ENCODE measurements around the gene KLHDC10.
"Not testable (repeated sequence)": the region's sequence is repeated elsewhere in the genome, so short reads cannot be mapped to it uniquely, and the experiment has no call there.

The KLHDC10 gene, protein sequence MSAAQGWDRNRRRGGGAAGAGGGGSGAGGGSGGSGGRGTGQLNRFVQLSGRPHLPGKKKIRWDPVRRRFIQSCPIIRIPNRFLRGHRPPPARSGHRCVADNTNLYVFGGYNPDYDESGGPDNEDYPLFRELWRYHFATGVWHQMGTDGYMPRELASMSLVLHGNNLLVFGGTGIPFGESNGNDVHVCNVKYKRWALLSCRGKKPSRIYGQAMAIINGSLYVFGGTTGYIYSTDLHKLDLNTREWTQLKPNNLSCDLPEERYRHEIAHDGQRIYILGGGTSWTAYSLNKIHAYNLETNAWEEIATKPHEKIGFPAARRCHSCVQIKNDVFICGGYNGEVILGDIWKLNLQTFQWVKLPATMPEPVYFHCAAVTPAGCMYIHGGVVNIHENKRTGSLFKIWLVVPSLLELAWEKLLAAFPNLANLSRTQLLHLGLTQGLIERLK

DNA sequence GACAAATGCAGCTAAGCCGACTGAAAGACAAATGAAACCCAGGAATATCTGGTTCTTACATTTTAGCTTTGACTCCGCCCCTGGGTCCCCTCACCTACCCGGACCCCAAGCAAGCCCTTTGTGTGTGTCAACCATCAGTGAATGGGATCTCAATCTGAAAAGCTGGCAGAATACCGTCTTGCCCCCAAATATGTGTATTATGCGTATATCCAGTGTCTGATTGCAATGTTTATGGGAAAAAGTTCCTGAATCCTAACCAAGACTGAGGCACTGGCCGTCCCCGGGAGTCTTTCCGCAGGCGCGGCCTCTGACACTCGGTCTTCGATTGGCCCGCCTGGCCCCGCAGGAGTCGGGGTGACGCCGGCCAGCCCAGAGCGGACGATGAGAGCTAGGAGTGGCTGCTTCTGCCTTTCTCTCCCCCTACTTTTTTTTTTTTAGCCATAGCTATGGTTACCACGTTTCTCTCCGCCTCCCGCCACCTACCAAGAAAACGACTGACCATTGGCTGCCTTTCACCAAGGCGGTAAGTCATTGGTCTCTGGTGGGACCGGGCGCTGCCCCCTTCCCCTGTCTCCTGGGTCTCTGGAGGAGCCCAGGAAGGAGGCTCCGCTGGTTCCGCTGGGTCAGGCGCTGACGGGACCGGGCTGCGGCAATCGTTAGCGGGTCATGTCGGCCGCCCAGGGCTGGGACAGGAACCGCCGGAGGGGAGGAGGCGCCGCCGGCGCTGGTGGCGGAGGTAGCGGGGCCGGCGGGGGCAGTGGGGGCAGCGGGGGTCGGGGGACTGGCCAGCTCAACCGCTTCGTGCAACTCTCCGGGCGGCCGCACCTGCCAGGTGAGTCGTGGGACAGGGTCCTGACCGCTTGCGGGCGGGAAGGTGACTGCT, at the start of gene KLHDC10:
KLHDC10 (plus strand) TSS at position 557 of the 883 bp plus-strand sequence; CDS start at position 667, 110 bp downstream.
- DNase-seq (ENCODE audit: low read depth in 2 of 2), result peak; percentile 89 to 93

DNA sequence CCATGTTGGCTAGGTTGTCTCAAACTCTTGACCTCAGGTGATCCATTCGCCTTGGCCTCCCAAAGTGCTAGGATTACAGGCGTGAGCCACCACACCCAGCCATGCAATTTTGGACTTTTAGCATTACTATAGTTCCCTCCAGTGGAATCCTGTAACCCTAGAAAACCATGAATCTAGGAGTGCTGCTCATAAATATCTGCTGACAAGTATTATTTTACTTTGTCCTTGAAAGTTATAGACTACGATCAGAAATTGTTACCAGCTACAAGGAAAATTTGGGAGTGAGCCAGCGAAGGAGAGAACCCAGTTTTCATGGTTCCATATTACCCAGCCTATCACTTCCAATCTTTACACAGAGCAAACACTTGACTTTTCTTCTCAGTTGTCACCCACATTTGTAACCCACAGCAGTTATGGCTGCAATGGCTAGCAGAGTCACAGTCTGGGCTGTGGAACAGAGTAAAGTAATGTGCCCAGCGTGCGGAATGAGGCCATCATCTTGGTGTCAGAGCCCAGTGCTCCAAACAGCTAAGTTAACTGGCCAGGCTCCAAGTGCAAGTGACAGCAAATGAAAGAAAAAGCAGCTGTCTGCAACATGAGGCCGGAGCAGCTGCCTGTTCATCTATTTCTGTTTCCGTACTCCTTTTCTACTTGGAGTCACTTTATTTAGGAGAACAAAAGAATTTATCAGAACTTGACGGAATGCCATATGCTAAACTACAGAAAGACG, 49.1 kb upstream of the KLHDC10 start:
- DNase-seq (ENCODE audit: low read depth in 2 of 2), result no peak

DNA sequence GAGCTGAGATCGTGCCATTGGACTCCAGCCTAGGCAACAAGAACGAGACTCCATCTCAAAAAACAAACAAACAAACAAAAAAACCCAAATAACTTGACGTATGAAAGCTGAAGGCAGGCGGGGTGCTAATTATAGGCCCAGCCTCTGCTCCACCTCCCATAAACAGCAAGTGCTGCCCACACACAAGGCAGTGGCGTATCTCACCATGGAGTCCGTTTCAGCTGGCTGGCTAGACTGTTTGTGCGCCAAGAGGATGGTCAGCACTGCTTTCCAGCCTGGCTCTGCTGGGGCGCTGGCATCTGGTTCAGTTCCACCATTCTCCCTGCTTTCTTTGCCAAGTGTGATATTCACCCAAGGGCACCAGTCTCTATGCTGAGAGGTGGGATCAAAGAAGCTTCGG, 48.2 kb upstream of the KLHDC10 start:
- no peak for DNase-seq (ENCODE audit: low read depth in 2 of 2)

DNA sequence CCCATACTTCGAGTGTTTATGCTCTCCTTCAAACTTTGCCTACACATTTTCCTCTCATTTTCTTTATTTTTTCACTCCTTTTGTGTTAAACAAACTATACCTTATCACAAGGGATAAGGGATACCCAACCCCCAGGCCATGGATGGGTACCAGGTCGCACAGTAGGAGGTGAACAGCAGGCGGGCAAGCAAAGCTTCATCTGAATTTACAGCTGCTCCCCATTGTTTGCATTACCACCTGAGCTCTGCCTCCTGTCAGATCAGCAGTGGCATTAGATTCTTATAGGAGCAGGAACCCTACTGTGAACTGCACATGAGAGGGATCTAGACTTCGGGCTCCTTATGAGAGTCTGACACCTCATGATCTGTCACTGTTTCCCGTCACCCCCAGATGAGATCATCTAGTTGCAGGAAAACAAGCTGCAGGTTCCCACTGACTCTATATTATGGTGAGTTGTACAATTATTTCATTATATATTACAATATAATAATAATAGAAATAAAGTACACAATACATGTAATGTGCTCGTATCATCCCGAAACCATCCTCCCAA, 47.6 kb upstream of the KLHDC10 start:
- DNase-seq (ENCODE audit: low read depth in 2 of 2), result no peak

DNA sequence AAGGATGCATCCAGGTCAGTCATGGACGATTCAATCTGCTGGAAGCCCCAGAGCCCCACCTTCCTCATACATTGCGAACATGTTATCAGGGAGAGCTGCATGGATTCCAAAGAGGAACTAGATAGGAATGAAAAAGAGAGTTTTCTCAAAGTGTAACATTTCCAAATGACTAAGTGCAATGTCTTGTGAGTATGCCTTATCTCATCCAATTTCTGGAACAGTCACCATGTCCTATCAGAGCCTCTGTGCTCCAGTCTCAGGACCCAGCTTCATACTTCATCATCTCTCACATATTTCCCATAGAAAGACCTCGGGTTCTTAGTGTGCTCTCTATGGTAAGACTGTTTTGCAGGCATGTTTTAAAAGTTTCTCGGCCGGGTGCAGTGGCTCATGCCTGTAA, 45.9 kb upstream of the KLHDC10 start:
- no peak for DNase-seq (ENCODE audit: low read depth in 2 of 2)

DNA sequence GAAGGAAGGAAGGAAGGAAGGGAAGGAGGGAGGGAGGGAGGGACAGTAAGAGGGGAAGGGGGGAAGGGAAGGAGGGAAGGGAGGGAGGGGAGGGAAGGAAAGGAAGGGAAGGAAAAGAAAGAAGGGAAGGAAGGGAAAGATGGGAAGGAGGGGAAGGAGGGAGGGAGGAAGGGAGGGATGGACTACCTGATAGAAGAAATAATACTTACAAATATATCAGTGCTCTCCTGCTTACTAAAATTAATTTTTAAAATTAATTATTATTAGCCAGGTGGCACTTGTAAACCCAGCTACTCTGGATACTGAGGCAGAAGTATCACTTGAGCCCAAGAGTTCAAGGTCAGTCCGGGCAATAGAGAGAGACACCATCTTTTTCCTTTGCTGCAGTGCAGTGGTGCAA, 37.6 kb upstream of the KLHDC10 start:
- no peak for DNase-seq (ENCODE audit: low read depth in 2 of 2)

DNA sequence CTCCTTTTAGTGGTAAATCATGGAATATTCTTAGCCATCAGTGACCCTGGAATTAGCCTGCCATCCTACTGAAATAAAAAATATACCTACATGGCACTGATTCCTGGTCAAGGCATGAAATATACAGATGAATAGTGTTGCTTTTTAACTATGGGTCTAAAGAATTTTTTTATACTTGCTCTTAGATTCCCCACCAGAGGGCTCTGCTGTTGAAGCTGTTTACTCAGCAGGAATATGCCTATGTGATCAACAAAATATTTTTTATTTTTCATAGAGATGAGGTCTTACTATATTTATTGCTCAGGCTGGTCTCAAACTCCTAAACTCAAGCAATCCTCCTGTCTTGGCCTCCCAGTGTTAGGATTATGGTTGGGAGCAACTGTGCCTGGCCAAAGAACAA, 32.6 kb upstream of the KLHDC10 start:
- no peak for DNase-seq (ENCODE audit: low read depth in 2 of 2)

DNA sequence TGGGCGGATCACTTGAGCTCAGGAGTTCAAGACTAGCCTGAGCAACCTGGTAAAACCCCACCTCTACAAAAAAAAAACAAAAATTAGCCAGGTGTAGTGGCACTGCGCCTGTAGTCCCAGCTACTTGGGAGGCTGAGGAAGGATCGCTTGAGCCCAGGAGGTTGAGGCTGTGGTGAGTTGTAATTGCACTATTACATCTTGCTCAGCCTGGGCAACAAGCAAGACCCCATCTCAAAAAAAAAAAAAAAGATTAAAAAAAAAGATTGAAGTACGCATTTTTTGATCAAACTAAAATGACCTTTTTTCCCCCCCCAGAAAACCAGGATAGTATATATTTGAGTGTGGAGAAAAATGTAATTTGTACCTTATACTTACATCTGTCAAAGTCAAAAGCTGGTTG, 29.8 kb upstream of the KLHDC10 start:
- no peak for DNase-seq (ENCODE audit: low read depth in 2 of 2)

DNA sequence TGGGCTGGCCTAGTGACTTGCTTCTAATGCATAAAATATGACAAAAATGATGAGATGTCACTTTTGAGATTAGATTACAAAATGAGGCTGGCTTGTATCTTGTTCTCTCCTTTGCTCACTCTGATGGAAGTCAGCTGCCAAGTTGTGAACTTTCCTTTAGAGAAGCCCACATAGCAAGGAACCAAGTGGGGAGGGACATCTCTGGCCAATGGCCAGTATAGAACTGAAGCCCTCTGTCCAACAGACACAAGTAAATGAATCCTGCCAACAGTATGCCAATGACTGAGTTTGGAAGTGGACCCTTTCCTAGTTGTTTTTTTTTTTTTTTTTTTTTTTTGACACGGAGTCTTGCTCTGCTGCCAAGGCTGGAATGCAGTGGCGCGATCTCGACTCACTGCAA, 22.5 kb upstream of the KLHDC10 start:
- DNase-seq (ENCODE audit: low read depth in 2 of 2), result no peak

DNA sequence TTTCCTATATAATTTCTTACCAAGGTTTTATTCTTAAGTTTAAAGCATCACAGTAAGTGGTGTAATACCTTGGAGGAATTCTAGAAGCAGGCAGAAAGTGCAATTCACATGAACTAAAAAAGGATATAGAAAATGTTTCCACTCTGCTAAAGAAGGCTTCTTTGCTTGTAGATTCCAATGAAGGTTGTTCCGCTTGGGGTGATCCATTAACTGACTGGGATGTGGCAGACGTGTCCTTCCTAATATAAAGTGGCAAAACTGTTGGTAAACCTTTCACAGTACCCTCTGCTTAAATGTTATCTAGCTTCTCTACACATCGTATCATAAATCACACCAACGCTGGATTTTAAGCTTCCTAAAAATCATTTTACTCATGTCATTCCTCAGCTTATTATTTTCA, 21.4 kb upstream of the KLHDC10 start:
- no peak for DNase-seq (ENCODE audit: low read depth in 2 of 2)

DNA sequence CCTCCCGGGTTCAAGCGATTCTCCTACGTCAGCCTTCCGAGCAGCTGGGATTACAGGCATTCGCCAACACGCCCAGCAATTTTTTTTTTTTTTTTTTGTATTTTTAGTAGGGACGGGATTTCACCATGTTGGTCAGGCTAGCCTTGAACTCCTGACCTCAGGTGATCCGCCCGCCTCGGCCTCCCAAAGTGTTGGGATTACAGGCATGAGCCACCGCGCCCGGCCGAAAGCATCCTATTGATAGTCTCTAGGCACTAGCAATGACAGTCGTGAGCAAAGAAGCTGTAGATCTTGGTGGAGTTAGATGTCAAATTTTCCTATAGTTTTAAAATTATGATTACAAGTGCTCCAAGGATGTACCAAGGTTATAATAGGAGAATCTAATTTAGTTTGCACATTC, 18.1 kb upstream of the KLHDC10 start:
- not testable (repeated sequence) for DNase-seq (ENCODE audit: low read depth in 2 of 2)

DNA sequence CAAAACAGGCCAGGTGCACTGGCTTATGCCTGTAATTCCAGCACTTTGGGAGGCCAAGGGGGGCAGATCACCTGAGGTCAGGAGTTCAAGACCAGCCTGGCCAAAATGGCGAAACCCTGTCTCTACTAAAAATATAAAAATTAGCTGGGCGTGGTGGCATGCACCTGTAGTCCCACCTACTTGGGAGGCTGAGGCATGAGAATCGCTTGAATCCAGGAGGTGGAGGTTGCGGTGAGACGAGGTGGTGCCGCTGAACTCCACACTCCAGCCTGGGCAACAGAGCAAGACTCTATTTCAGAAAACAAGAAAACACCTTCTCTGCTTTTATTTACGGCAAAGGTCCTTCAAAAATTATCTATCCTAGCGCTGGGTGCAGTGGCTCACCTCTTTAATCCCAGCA, 15.1 kb upstream of the KLHDC10 start:
- DNase-seq (ENCODE audit: low read depth in 2 of 2), result not testable (repeated sequence)

DNA sequence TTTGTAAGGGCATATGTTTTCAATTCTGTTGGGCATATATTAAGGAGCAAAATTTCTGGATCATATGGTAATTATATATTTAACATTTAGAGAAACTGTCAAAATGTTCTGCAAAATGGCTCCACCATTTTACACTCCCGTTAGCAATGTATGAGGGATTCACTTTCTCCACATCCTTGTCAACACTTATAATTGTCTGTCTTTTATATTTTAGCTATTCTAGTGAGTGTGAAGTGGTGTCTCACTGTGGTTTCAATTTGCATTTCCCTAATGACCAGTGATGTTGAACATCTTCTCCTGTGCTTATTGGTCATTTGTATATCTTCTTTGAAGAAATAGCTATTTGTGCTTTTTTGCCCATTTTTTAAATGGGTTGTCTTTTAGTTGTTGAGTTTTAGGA, 8.1 kb upstream of the KLHDC10 start:
- DNase-seq (ENCODE audit: low read depth in 2 of 2), result no peak

DNA sequence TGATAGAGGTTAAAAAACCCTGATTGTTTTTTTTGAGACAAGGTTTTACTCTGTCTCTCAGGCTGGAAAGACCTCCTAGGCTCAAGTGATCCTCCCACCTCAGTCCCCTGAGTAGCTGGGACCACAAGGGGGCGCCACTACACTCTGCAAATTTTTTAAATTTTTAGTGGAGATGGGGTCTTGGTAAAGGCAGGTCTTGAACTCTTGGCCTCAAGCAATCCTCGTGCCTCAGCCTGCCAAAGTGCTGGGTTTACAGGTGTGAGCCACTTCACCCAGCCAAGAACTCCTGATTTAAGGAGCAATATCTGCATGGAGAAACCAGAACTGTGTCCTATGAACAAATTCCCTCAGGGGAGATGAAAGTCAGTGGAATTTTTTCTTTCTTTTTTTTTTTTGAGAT, 7.3 kb upstream of the KLHDC10 start:
- DNase-seq (ENCODE audit: low read depth in 2 of 2), result peak; percentile 33 to 38

DNA sequence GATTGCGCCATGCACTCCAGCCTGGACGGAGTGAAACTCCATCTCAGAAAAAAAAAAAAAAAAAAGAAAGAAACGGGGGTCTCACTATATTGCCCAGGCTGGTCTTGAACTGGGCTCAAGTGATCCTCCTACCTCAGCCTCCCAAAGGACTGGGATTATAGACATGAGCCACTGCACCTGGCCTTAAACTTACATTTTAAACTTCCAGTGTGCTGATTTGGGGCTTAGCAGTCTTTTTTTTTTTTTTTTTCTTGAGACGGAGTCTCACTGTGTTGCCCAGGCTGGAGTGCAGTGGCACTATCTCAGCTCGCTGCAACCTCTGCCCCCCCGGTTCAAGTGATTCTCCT, 5.8 kb upstream of the KLHDC10 start:
- not testable (repeated sequence) for DNase-seq (ENCODE audit: low read depth in 2 of 2)

DNA sequence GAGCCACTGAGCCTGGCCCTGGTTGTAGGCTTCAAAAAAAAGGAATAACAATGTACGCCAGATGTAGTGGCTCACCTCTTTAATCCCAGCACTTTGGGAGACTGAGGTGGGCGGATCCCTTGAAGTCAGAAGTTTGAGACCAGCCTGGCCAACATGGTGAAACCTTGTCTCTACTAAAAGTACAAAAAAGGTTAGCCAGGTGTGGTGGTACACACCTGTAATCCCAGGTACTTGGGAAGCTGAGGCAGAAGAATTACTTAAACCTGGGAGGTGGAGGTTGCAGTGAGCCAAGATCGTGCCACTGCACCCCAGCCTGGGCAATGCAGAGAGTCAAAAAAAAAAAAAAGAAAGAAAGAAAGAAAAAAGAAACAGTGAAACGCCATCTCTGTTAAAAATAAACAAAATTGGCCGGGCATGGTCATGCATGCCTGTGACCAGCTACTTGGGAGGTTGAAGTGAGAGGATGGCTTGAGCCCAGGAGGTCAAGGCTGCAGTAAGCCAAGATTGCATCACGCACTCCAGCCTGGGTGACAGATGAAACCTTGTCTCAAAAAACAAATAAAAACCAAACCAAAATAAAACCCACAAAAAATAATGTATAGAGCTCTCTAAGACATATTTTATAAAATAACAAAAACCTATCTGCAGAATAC, 4.7 kb upstream of the KLHDC10 start:
- DNase-seq (ENCODE audit: low read depth in 2 of 2), result no peak

DNA sequence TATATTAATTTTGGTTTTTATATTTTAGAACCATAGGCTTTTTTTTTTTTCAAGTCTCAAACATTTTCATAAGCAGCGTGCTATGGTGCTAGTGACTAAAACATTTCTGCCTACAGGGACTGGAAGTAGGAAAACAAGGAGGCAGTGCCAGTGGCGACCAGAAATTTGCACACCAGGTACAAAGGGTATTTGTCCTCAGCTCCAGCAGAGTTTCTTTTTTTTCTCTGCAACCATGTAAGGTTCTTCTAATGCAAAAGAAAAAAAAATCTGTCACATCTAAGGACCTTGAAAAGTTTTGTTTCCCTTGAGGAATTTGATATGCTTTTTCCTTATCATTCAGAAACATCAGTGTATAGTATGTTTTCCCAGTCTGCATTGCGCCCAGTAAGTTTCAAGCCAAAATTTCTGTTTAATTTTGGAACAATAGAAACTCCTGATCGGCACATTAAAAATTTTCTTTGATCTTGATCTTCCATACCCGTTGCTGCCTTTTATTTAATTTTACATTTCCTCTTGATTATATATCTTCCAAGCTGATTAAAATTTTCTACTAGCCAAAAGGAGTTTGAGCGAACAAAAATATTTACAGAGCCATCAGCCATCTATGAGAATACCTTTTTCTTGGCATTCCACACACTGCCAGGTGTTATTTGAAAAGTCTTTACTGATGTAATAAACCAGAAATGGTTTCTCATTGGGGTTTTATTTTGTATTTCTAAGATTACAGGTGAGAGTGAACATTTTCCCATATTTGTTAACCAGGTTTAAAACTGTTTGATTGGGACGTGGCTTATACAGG, 956 bp upstream of the KLHDC10 start:
- no peak for DNase-seq (ENCODE audit: low read depth in 2 of 2)

DNA sequence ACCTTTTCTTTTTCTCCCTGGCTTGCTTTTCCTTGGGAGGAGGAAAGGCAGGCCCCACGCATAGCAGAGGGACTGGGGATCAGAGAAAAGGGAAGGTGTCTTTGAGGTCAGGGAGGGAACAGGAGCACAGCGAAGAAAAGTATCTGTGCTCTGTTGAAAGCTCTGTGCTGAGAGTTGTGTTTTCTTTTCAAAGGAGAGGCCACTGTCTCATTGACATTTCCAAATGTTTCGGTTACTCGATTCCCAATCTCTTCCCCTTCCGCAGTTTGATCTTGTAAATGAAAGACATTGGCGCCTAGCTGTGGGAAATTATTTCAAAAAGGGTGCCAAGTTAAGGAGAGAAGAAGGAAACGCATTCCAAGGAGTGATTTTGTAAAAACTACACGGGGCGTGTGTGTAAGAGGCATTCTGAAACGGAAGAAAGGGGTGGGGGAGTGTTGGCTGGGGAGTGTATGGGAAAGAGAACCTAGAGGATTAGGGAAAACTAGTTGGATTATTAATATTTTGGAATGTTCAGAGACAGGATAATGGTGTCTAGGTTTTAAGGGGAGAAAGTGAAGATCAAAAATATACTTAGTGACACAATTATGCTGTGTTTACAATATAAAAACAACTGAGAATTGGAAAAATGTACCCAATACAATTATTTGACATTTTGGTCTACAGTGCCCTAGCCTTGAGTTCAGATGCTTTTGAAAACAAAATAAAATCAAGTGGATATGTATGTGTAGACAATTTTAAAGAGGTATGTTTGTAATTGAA, 708 bp downstream of the KLHDC10 start:
- no peak for DNase-seq (ENCODE audit: low read depth in 2 of 2)

DNA sequence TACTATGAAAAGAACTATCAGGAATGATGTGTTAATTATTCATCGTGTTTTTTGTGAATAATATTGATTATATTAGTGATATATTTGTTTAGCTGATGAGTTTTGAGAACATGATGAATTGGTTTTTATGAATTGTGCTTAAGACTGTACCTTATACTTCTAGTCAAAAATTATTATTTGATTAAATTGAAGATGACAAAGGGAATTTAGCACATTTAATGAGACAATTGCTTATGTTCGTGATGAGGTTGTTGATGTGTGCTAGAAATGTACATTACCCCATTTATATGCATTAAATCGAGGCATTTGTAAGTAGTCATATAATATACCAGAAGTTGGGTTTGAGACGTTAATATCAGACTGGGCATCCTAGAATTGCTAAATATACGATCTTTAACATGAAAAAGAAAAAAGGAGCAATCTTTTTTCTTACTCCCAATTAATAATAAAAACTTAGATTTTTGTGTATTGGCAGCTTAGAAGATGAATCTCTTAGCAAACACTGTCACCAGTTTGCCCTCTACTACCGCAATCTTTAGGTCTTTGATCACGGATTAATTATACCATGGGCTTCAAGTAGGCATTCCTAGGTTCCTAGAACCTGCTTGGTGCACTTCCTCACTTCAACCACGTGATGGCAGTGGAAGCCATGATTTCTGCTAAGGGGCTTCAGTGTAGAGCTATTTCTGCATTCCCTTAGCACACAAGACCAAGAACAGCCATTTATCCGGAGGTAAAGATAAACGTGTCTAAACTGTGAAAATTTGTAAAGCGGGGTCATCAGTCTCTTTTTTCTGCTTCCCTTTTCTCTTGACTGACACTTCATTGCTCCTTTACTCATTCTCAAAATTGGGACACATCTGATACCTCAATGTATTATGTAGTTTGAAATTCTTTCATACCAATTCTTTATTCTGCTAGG, 1.6 kb downstream of the KLHDC10 start:
- peak; percentile 29 to 42 for DNase-seq (ENCODE audit: low read depth in 2 of 2)

All from activated CD8-positive, alpha-beta memory T cell treated with anti-CD3 and anti-CD28 coated beads for 4 hours (primary cell).